Iris pigment epithelial cell (primary cell): ENCODE data around the gene MYO16.
"Not testable (repeated sequence)": the region's sequence is repeated elsewhere in the genome, so short reads cannot be mapped to it uniquely, and the experiment has no call there.

Experiments used
- DNase-seq: peaks from one replicate; pipeline ENCODE4 v3.0.0-alpha.2; 2011; ENCODE audit warnings: low read depth

MYO16 gene

GRCh38 chr13:108742701-108743451, 113.5 kb downstream of the MYO16 start:
- peak; percentile 22 for DNase-seq

GRCh38 chr13:108743522-108743921, 114.1 kb downstream of the MYO16 start:
- DNase-seq: no peak

GRCh38 chr13:108747843-108748242, 118.4 kb downstream of the MYO16 start:
- no peak for DNase-seq

- DNase-seq: no peak
These were observed 122.9 kb downstream of the MYO16 start for GRCh38 chr13:108752276-108752675.

- no peak for DNase-seq
These were observed 125.7 kb downstream of the MYO16 start for GRCh38 chr13:108755083-108755482.

GRCh38 chr13:108760129-108760528, 130.7 kb downstream of the MYO16 start:
- no peak for DNase-seq

- DNase-seq: no peak
These were observed 131.1 kb downstream of the MYO16 start for GRCh38 chr13:108760541-108760940.

- no peak for DNase-seq
These were observed 138.6 kb downstream of the MYO16 start for GRCh38 chr13:108768035-108768434.

GRCh38 chr13:108769213-108770070, 140.0 kb downstream of the MYO16 start:
- DNase-seq: peak; percentile 74

GRCh38 chr13:108775597-108775996, 146.2 kb downstream of the MYO16 start:
- DNase-seq: no peak

GRCh38 chr13:108776650-108777049, 147.2 kb downstream of the MYO16 start:
- no peak for DNase-seq

- peak; percentile 76 for DNase-seq
These were observed 148.3 kb downstream of the MYO16 start for GRCh38 chr13:108777421-108778420.

- DNase-seq: no peak
These were observed 149.9 kb downstream of the MYO16 start for GRCh38 chr13:108779308-108779707.

GRCh38 chr13:108780706-108781105, 151.3 kb downstream of the MYO16 start:
- DNase-seq: no peak

- no peak for DNase-seq
These were observed 151.9 kb downstream of the MYO16 start for GRCh38 chr13:108781312-108781711.

- not testable (repeated sequence) for DNase-seq
These were observed 153.1 kb downstream of the MYO16 start for GRCh38 chr13:108782480-108782879.

GRCh38 chr13:108785844-108786243, 156.4 kb downstream of the MYO16 start:
- no peak for DNase-seq

- DNase-seq: no peak
These were observed 157.2 kb downstream of the MYO16 start for GRCh38 chr13:108786456-108787200.

- no peak for DNase-seq
These were observed 158.4 kb downstream of the MYO16 start for GRCh38 chr13:108787700-108788414.

- no peak for DNase-seq
These were observed 160.1 kb downstream of the MYO16 start for GRCh38 chr13:108789476-108789875.

- DNase-seq: peak; percentile 37
These were observed 166.4 kb downstream of the MYO16 start for GRCh38 chr13:108795841-108796240.
